Activated B cell treated with CpG ODN at 0.5 μM for 24 hours (primary cell): ENCODE measurements around the gene SEMA3D. TPM values are rescaled to one million over a fixed set of nuclear protein-coding genes. Genes with fewer than 3 reads are reported as not detected.

ENCODE experiments used
- ATAC-seq: fragments of 200-7000 bp; cut with Tn5 transposase; one replicate; pipeline ENCODE4 v1.10.0; 2021; ENCODE audit warnings: low read depth, mild to moderate bottlenecking, moderate library complexity
- CTCF ChIA-PET: fragments of 350-600 bp; sonication (Branson Sonifier 250); formaldehyde crosslinking; loops from one replicate; lab custom pipeline; 2021; ENCODE audit warnings: antibody characterized with exemption; lab: Charles Lee
- POLR2A ChIA-PET: fragments of 350-600 bp; sonication (Branson Sonifier 250); formaldehyde crosslinking; loops from one replicate; lab custom pipeline; 2021; ENCODE audit warnings: antibody characterized with exemption; lab: Charles Lee
- DNase-seq: peaks from one replicate; pipeline ENCODE4 v3.0.0; 2022
- H3K27ac Mint-ChIP-seq: one replicate; pipeline ENCODE4 v1.8.0; 2020; ENCODE audit warnings: mixed read lengths
- H3K27me3 Mint-ChIP-seq: one replicate; pipeline ENCODE4 v1.8.0; 2021; ENCODE audit warnings: mixed read lengths
- H3K36me3 Mint-ChIP-seq: one replicate; pipeline ENCODE4 v1.8.0; 2021; ENCODE audit warnings: low read depth, mixed read lengths
- H3K4me1 Mint-ChIP-seq: one replicate; pipeline ENCODE4 v1.8.0; 2021; ENCODE audit warnings: mixed read lengths
- H3K4me3 Mint-ChIP-seq: one replicate; pipeline ENCODE4 v1.8.0; 2020; ENCODE audit warnings: mild to moderate bottlenecking, mixed read lengths
- H3K9me3 Mint-ChIP-seq: one replicate; pipeline ENCODE4 v1.8.0; 2020; ENCODE audit warnings: mixed read lengths
- CTCF ChIP-seq: fragments of 200-600 bp; IDR thresholded peaks from one replicate; pipeline ENCODE4 v1.8.0; 2022; ENCODE audit warnings: antibody characterized with exemption, mild to moderate bottlenecking
- intact Hi-C: fragments of 100-400 bp; cut with micrococcal nuclease; formaldehyde crosslinking; loops from one replicate; pipeline ENCODE4 v1.15.1; 2024
- total RNA-seq: library from RNA; stranded (reverse); gene quantifications from 2 replicates; pipeline ENCODE4 v1.2.3, GENCODE V29; 2022

The SEMA3D gene
- total RNA-seq, 1 donor from 2014 or later: not detected

GRCh38 chr7:85018498-85018897 lies 168.4 kb downstream of the SEMA3D start:
- Mint-ChIP-seq H3K27me3 (no peaks in the 10 kb centered on the region), H3K36me3 (no peaks in the 10 kb centered on the region), H3K9me3 (no peaks in the 10 kb centered on the region), H3K4me3 (no peak overlapping the region), H3K27ac (no peak overlapping the region), H3K4me1 (no peaks in the 10 kb centered on the region)
- ChIA-PET POLR2A (no interaction called here), CTCF (no interaction called here)
- DNase-seq (no peak), ATAC-seq (no peak)
- intact Hi-C loops: no loop called here
- TF ChIP-seq CTCF: no peak

GRCh38 chr7:85016286-85016685 lies 170.6 kb downstream of the SEMA3D start:
- no peaks in the 10 kb centered on the region for H3K27me3 Mint-ChIP-seq
- H3K4me1 Mint-ChIP-seq: no peaks in the 10 kb centered on the region
- no peak for TF ChIP-seq CTCF
- intact Hi-C loops: no loop called here
- no peak overlapping the region for H3K27ac Mint-ChIP-seq
- CTCF ChIA-PET: no interaction called here
- H3K9me3 Mint-ChIP-seq: no peaks in the 10 kb centered on the region
- H3K36me3 Mint-ChIP-seq: no peaks in the 10 kb centered on the region
- no peak for DNase-seq
- H3K4me3 Mint-ChIP-seq: no peak overlapping the region
- POLR2A ChIA-PET: no interaction called here
- ATAC-seq: no peak

- ATAC-seq (no peak), DNase-seq (no peak)
- intact Hi-C loops: no loop called here
- ChIA-PET POLR2A (no interaction called here), CTCF (no interaction called here)
- Mint-ChIP-seq H3K4me1 (no peaks in the 10 kb centered on the region), H3K9me3 (no peaks in the 10 kb centered on the region), H3K27ac (no peak overlapping the region), H3K27me3 (no peaks in the 10 kb centered on the region), H3K36me3 (no peaks in the 10 kb centered on the region), H3K4me3 (no peak overlapping the region)
- TF ChIP-seq CTCF: no peak
These were observed 171.8 kb downstream of the SEMA3D start for GRCh38 chr7:85014936-85015660.

- H3K4me1 Mint-ChIP-seq: no peaks in the 10 kb centered on the region
- ATAC-seq (no peak), DNase-seq (no peak)
- CTCF ChIA-PET: no interaction called here
- no peaks in the 10 kb centered on the region for H3K9me3 Mint-ChIP-seq
- no peaks in the 10 kb centered on the region for H3K27me3 Mint-ChIP-seq
- H3K27ac Mint-ChIP-seq: no peak overlapping the region
- intact Hi-C loops: no loop called here
- TF ChIP-seq CTCF: no peak
- no peak overlapping the region for H3K4me3 Mint-ChIP-seq
- POLR2A ChIA-PET: no interaction called here
- no peaks in the 10 kb centered on the region for H3K36me3 Mint-ChIP-seq
These were observed 175.7 kb downstream of the SEMA3D start for GRCh38 chr7:85011127-85011526.

- no peak for ATAC-seq
- H3K27ac Mint-ChIP-seq: no peak overlapping the region
- no peaks in the 10 kb centered on the region for H3K4me1 Mint-ChIP-seq
- H3K36me3 Mint-ChIP-seq: no peaks in the 10 kb centered on the region
- CTCF ChIA-PET: interaction anchor here (0.7 to 0.9 kb wide), 2 partner anchors 11 to 14 kb away, joined by 3 read pairs; no protein-coding TSS in a partner anchor
- intact Hi-C loops: no loop called here
- no peak overlapping the region for H3K4me3 Mint-ChIP-seq
- H3K9me3 Mint-ChIP-seq: no peaks in the 10 kb centered on the region
- POLR2A ChIA-PET: no interaction called here
- no peak for TF ChIP-seq CTCF
- no peak for DNase-seq
- H3K27me3 Mint-ChIP-seq: no peaks in the 10 kb centered on the region
These were observed 176.6 kb downstream of the SEMA3D start for GRCh38 chr7:85010306-85010705.
